ENCODE results near the gene ZBTB7C. TPM values are rescaled to one million over a fixed set of nuclear protein-coding genes. Genes with fewer than 3 reads are reported as not detected.

ZBTB7C gene
- total RNA-seq, 1 donor from 2014 or later = 1.4 TPM

DNA sequence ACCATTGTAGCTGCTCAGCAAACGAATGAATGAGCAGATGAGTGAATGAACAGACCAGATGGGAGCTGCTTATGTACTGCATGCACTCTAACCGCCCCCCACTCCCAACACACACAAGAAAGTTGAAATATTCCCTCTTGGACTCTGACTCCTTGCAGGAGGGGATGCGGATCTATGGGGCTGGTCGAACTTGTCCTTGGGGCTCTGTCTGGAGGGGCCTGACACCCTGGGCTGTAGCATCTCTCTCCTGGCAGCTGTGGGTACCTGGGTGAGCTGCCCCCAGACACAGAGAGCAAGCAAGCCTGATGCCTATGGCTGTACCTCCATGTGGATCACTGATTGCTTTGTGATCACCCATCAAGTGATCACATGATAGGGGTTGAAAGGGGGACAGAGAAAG, 286.4 kb downstream of the ZBTB7C start:
- Mint-ChIP-seq H3K27ac (ENCODE audit: unreplicated experiment) (no peak overlapping the region), H3K4me1 (ENCODE audit: low read depth) (no peaks in the 10 kb centered on the region), H3K36me3 (ENCODE audit: low read depth) (peaks cover 5% of the 10 kb centered on the region), H3K27me3 (ENCODE audit: low read depth) (peaks cover 45% of the 10 kb centered on the region), H3K4me3 (ENCODE audit: unreplicated experiment) (no peak overlapping the region), H3K9me3 (ENCODE audit: low read depth) (no peaks in the 10 kb centered on the region)
- TF ChIP-seq, protein P1, sequence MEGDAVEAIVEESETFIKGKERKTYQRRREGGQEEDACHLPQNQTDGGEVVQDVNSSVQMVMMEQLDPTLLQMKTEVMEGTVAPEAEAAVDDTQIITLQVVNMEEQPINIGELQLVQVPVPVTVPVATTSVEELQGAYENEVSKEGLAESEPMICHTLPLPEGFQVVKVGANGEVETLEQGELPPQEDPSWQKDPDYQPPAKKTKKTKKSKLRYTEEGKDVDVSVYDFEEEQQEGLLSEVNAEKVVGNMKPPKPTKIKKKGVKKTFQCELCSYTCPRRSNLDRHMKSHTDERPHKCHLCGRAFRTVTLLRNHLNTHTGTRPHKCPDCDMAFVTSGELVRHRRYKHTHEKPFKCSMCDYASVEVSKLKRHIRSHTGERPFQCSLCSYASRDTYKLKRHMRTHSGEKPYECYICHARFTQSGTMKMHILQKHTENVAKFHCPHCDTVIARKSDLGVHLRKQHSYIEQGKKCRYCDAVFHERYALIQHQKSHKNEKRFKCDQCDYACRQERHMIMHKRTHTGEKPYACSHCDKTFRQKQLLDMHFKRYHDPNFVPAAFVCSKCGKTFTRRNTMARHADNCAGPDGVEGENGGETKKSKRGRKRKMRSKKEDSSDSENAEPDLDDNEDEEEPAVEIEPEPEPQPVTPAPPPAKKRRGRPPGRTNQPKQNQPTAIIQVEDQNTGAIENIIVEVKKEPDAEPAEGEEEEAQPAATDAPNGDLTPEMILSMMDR (IDR thresholded peaks at IDR 0.05) = no peak
- no peak for DNase-seq (ENCODE audit: low spot score)

- no peak for DNase-seq (ENCODE audit: low spot score)
- TF ChIP-seq, protein P1 (IDR thresholded peaks at IDR 0.05) = no peak
- no peaks in the 10 kb centered on the region for H3K4me1 Mint-ChIP-seq (ENCODE audit: low read depth)
- peaks cover 5% of the 10 kb centered on the region for H3K36me3 Mint-ChIP-seq (ENCODE audit: low read depth)
- peaks cover 46% of the 10 kb centered on the region for H3K27me3 Mint-ChIP-seq (ENCODE audit: low read depth)
- H3K9me3 Mint-ChIP-seq (ENCODE audit: low read depth) = no peaks in the 10 kb centered on the region
- H3K27ac Mint-ChIP-seq (ENCODE audit: unreplicated experiment) = no peak overlapping the region
- H3K4me3 Mint-ChIP-seq (ENCODE audit: unreplicated experiment) = no peak overlapping the region
Measured at GRCh38 chr18:48122376-48122775, 286.8 kb downstream of the ZBTB7C start.

DNA sequence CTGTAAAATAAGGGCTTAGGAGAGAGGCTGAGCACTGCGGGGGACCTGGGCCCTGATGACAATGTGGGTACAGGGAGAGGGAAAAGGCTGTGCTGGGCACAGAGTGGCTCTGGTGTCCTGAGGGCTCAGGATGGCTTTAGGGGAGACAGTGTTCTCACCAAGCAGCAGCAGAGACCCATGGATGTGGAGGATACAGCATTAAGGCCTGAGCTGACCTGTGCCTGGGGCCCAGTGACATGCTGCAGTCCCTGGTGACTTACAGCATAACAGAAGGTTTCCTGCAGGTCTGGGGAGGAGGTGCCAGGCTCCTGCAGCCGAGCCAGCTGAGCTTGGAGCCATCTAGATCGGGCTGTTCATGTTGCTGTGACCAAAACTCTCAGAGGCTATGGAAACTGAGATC, 287.4 kb downstream of the ZBTB7C start:
- peaks cover 49% of the 10 kb centered on the region for H3K27me3 Mint-ChIP-seq (ENCODE audit: low read depth)
- no peak overlapping the region for H3K4me3 Mint-ChIP-seq (ENCODE audit: unreplicated experiment)
- H3K4me1 Mint-ChIP-seq (ENCODE audit: low read depth) = no peaks in the 10 kb centered on the region
- H3K9me3 Mint-ChIP-seq (ENCODE audit: low read depth) = no peaks in the 10 kb centered on the region
- H3K27ac Mint-ChIP-seq (ENCODE audit: unreplicated experiment) = no peak overlapping the region
- H3K36me3 Mint-ChIP-seq (ENCODE audit: low read depth) = peaks cover 5% of the 10 kb centered on the region
- no peak for DNase-seq (ENCODE audit: low spot score)
- TF ChIP-seq, protein P1 (IDR thresholded peaks at IDR 0.05) = no peak

DNA sequence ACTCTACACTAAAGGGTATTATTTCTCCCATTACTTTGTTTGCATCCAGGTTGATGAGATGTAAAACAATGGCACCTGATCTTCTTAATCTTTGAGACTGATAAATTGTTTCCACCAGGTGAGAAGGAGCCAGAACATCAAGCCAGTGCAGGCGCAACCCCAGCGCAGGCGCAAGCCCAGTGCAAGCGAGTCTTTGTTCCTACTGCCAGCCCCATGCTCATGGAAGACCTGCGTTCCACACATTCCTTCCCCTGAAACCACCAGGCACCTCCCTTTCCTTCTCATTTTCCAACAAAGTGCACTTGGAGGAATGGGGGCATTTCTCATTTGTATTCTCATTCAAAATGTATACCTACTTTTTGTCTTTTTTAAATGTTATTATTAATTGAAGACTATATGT, 290.0 kb downstream of the ZBTB7C start:
- Mint-ChIP-seq H3K27ac (ENCODE audit: unreplicated experiment) (no peak overlapping the region), H3K4me1 (ENCODE audit: low read depth) (no peaks in the 10 kb centered on the region), H3K9me3 (ENCODE audit: low read depth) (no peaks in the 10 kb centered on the region), H3K36me3 (ENCODE audit: low read depth) (peaks cover 1% of the 10 kb centered on the region), H3K4me3 (ENCODE audit: unreplicated experiment) (no peak overlapping the region), H3K27me3 (ENCODE audit: low read depth) (peaks cover 33% of the 10 kb centered on the region)
- no peak for DNase-seq (ENCODE audit: low spot score)
- TF ChIP-seq, protein P1 (IDR thresholded peaks at IDR 0.05) = no peak

GRCh38 chr18:48116873-48117630, 292.1 kb downstream of the ZBTB7C start:
- no peaks in the 10 kb centered on the region for H3K9me3 Mint-ChIP-seq (ENCODE audit: low read depth)
- no peak overlapping the region for H3K4me3 Mint-ChIP-seq (ENCODE audit: unreplicated experiment)
- H3K27ac Mint-ChIP-seq (ENCODE audit: unreplicated experiment) = no peak overlapping the region
- H3K27me3 Mint-ChIP-seq (ENCODE audit: low read depth) = peaks cover 24% of the 10 kb centered on the region
- peaks cover 1% of the 10 kb centered on the region for H3K36me3 Mint-ChIP-seq (ENCODE audit: low read depth)
- no peak for DNase-seq (ENCODE audit: low spot score)
- H3K4me1 Mint-ChIP-seq (ENCODE audit: low read depth) = no peaks in the 10 kb centered on the region
- TF ChIP-seq, protein P1 (IDR thresholded peaks at IDR 0.05) = no peak

All from chondrocyte (in vitro differentiated cells).